CD4-positive, alpha-beta T cell treated with Interleukin-1 beta for 1 hour (primary cell): ENCODE data around the gene CISD3.
A peak's percentile ranks its signal among the peaks of the same experiment; 100 is the strongest.

Experiments
- DNase-seq, 2 donors: peaks; one replicate each; pipeline ENCODE4 v3.0.0-alpha.2; 2020 to 2022

Gene CISD3

GRCh38 chr17:38729368-38729885, 714 bp upstream of the CISD3 start:
- DNase-seq, result no peak

GRCh38 chr17:38730526-38731379, 612 bp downstream of the CISD3 start:
- DNase-seq, result no peak

GRCh38 chr17:38731526-38732294, 1.6 kb downstream of the CISD3 start:
- DNase-seq, result no peak

GRCh38 chr17:38732376-38733281, 2.5 kb downstream of the CISD3 start:
- DNase-seq, result no peak

GRCh38 chr17:38733282-38733981, 3.3 kb downstream of the CISD3 start:
- DNase-seq, result no peak

GRCh38 chr17:38733982-38734973, 4.1 kb downstream of the CISD3 start:
- no peak for DNase-seq

- DNase-seq, result peak; percentile 61 to 72
These were observed 5.2 kb downstream of the CISD3 start for GRCh38 chr17:38735161-38735997.

GRCh38 chr17:38738007-38738662, 8.0 kb downstream of the CISD3 start:
- DNase-seq, result no peak

- DNase-seq, result no peak
These were observed 8.5 kb downstream of the CISD3 start for GRCh38 chr17:38738686-38739085.

- DNase-seq, result no peak
These were observed 9.2 kb downstream of the CISD3 start for GRCh38 chr17:38739305-38739704.

- no peak for DNase-seq
These were observed 9.9 kb downstream of the CISD3 start for GRCh38 chr17:38740044-38740443.

- no peak for DNase-seq
These were observed 10.7 kb downstream of the CISD3 start for GRCh38 chr17:38740806-38741205.

- no peak for DNase-seq
These were observed 11.3 kb downstream of the CISD3 start for GRCh38 chr17:38741461-38741860.

- DNase-seq, result no peak
These were observed 11.8 kb downstream of the CISD3 start for GRCh38 chr17:38741921-38742410.

- DNase-seq, result no peak
These were observed 12.5 kb downstream of the CISD3 start for GRCh38 chr17:38742411-38743308.

GRCh38 chr17:38743556-38744171, 13.5 kb downstream of the CISD3 start:
- DNase-seq, result no peak

GRCh38 chr17:38745545-38745944, 15.4 kb downstream of the CISD3 start:
- DNase-seq, result no peak
